Esophagus squamous epithelium (tissue), 5 donors: ENCODE measurements around the gene BARHL1. TPM values are rescaled to one million over a fixed set of nuclear protein-coding genes. Genes with fewer than 3 reads are reported as not detected.

Source experiments
- DNase-seq: peaks from one replicate; lab custom pipeline; 2025; lab: John Stamatoyannopoulos, UW
- H3K27ac ChIP-seq, 4 donors: fragments of 200-600 bp; sonication (generic); one replicate each; pipeline ENCODE4 v1.5.1; 2016 to 2019; ENCODE audit warnings: mild to moderate bottlenecking in 1 of 4
- H3K27me3 ChIP-seq, 4 donors: fragments of 200-600 bp; sonication (generic); 1 replicate in 3 of 4; 2 replicates in 1 of 4; pipeline versions ENCODE4 v1.5.1 to v1.6.0; 2017 to 2021; ENCODE audit warnings: antibody characterized with exemption in 1 of 4
- H3K36me3 ChIP-seq, 3 donors: fragments of 200-600 bp; sonication (generic); one replicate each; pipeline ENCODE4 v1.5.1; 2016 to 2019
- H3K4me1 ChIP-seq, 3 donors: fragments of 200-600 bp; sonication (generic); one replicate each; pipeline ENCODE4 v1.5.1; 2017 to 2019
- H3K4me3 ChIP-seq, 4 donors: fragments of 200-600 bp; sonication (generic); 1 replicate in 3 of 4; 2 replicates in 1 of 4; pipeline ENCODE4 v1.5.1; 2016 to 2019; ENCODE audit warnings: mild to moderate bottlenecking in 2 of 4, moderate library complexity in 1 of 4
- H3K9me3 ChIP-seq, 3 donors: fragments of 200-600 bp; sonication (generic); one replicate each; pipeline ENCODE4 v1.5.1; 2016 to 2019
- POLR2A ChIP-seq, 4 donors: fragments of 450-650 bp; IDR thresholded peaks; one replicate each; pipeline ENCODE4 v1.6.1; 2017; ENCODE audit warnings: antibody characterized with exemption in 4 of 4, mild to moderate bottlenecking in 4 of 4, moderate library complexity in 3 of 4
- WGBS, 2 donors: methylation state at CpG; one replicate each; pipeline ENCODE4 v1.1.5; 2018; 5-methylcytosine and 5-hydroxymethylcytosine counted together
- intact Hi-C: fragments of 100-400 bp; cut with DNase I; formaldehyde crosslinking; loops from one replicate; pipeline ENCODE4 v1.15.0; 2022
- total RNA-seq, 4 donors: library from RNA; depleted of rRNA; stranded (reverse); fragments of >200 nt; gene quantifications; one replicate each; pipeline ENCODE4 v1.1.0, GENCODE V29; 2016
- TF ChIP-seq, protein P1 (sequence below), 6 experiments: fragments of 450-650 bp in 4 of 6; fragments of 200-600 bp in 2 of 6; sonication (generic) in 2 of 6; IDR thresholded peaks; one replicate each; pipeline ENCODE4 v1.5.1; 2016 to 2019; ENCODE audit warnings: antibody characterized with exemption in 6 of 6, mild to moderate bottlenecking in 4 of 6, moderate library complexity in 4 of 6
- donor health status: DM: yes; HTN: yes; CAD: no.

The BARHL1 gene
- total RNA-seq, 4 donors from 2014 or later: not detected

DNA sequence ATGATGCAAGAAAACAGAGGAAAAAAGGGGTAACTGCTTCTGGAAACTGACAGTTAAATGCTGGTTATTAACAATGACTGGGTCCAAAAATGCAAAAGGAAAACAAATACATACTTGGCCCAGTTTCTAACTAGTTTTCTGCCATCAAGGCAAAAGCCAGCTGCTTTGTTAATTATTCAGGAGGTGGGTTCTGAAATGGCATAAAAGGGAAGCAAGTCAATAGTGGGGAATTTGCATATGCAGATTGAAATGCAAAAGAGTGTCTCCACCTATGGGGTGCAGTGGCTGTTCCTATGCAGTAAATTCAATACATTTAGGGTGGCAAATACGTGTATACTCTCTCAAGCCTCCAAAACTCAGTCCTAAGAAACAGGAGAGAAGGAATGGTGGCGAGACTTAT, 33.4 kb downstream of the BARHL1 start:
- 88 to 90% methylated on average over 2 of the region's 2 CpGs for WGBS, 2 donors
- Histone ChIP-seq H3K27me3 (no peaks in the 10 kb centered on the region), H3K36me3 (peaks cover 4 to 99% (median 16%) of the 10 kb centered on the region in 3 donors), H3K4me3 (no peak overlapping the region), H3K27ac (no peak overlapping the region), H3K4me1 (no peaks in the 10 kb centered on the region), H3K9me3 (no peaks in the 10 kb centered on the region)
- TF ChIP-seq POLR2A (IDR thresholded peaks at IDR 0.05): no peak
- TF ChIP-seq, protein P1, sequence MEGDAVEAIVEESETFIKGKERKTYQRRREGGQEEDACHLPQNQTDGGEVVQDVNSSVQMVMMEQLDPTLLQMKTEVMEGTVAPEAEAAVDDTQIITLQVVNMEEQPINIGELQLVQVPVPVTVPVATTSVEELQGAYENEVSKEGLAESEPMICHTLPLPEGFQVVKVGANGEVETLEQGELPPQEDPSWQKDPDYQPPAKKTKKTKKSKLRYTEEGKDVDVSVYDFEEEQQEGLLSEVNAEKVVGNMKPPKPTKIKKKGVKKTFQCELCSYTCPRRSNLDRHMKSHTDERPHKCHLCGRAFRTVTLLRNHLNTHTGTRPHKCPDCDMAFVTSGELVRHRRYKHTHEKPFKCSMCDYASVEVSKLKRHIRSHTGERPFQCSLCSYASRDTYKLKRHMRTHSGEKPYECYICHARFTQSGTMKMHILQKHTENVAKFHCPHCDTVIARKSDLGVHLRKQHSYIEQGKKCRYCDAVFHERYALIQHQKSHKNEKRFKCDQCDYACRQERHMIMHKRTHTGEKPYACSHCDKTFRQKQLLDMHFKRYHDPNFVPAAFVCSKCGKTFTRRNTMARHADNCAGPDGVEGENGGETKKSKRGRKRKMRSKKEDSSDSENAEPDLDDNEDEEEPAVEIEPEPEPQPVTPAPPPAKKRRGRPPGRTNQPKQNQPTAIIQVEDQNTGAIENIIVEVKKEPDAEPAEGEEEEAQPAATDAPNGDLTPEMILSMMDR (IDR thresholded peaks at IDR 0.05): no peak
- intact Hi-C loops: no loop called here
- no peak for DNase-seq

DNA sequence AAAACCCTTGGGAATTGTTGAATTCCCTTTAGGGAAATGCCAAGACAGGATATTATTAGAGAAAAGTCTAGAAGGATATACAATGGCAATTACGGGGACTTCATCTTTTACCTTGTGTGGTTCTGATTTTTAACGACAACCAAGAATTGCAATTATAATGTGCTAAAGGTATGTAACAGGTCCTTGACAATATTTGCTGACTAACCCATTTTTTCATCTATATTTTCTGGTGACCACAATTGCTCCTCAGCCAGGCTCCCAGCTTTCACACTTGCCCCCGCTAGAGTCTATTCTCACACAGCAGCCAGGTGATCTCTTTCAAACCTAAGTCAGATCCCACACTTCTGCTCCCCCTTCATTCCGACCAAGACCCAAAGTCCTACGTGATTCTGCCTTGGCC, 34.3 kb downstream of the BARHL1 start:
- Histone ChIP-seq H3K27me3 (no peaks in the 10 kb centered on the region), H3K36me3 (peaks cover 4 to 99% (median 10%) of the 10 kb centered on the region in 3 donors), H3K4me1 (no peaks in the 10 kb centered on the region), H3K27ac (no peak overlapping the region), H3K9me3 (no peaks in the 10 kb centered on the region), H3K4me3 (no peak overlapping the region)
- WGBS, 2 donors: 91 to 97% methylated on average over 5 of the region's 5 CpGs
- TF ChIP-seq, protein P1 (IDR thresholded peaks at IDR 0.05): no peak
- TF ChIP-seq POLR2A (IDR thresholded peaks at IDR 0.05): no peak
- DNase-seq: no peak
- intact Hi-C loops: no loop called here

DNA sequence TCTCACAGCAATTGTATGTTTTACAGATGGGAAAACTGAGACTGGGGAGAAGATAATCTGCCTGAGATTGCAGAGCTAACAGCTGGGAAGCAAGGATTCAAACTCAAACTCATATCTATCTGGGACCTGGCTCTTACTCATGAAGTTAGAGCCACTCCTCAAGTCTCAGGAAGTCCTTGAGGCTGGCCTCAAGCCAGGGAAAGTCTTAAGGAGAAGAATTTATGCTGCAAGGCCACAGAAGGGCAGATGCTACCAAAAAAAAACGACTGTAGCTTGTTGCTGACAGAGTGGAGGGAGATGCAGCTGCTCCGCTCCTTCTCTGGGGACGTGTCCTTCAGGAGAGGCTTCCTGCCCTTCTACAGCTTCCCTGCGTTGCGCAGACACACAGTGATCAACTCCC, 39.8 kb downstream of the BARHL1 start:
- Histone ChIP-seq H3K4me3 (no peak overlapping the region), H3K4me1 (no peaks in the 10 kb centered on the region), H3K9me3 (no peaks in the 10 kb centered on the region), H3K36me3 (peaks cover 4 to 96% (median 13%) of the 10 kb centered on the region in 3 donors), H3K27ac (no peak overlapping the region), H3K27me3 (no peaks in the 10 kb centered on the region)
- no peak for DNase-seq
- WGBS, 2 donors: 62 to 74% methylated on average over 5 of the region's 5 CpGs
- intact Hi-C loops: no loop called here
- TF ChIP-seq, protein P1 (IDR thresholded peaks at IDR 0.05): no peak

DNA sequence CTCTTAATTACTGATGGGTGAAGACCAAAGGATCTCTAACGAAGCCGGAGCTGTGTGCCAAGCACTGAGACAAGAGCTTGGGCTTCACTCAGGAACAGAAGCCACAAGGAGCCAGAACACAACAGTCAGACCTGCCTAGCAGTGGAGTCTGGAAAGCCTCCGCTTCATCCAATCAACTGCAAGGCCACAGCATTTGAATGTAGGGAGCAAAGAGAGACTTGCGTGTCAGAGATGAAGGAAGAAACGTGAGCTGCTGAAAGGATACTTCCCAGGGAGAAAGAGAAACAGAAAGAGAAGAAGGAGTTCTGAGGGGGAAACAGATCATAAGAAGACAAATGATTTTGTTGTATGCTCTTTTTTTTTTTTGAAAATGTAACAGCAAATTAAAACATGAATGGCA, 43.9 kb downstream of the BARHL1 start:
- Histone ChIP-seq H3K4me1 (no peaks in the 10 kb centered on the region), H3K4me3 (no peak overlapping the region), H3K27me3 (no peaks in the 10 kb centered on the region), H3K36me3 (peaks cover 0 to 97% (median 17%) of the 10 kb centered on the region in 3 donors), H3K9me3 (no peaks in the 10 kb centered on the region), H3K27ac (no peak overlapping the region)
- TF ChIP-seq, protein P1 (IDR thresholded peaks at IDR 0.05): no peak
- TF ChIP-seq POLR2A (IDR thresholded peaks at IDR 0.05): no peak
- intact Hi-C loops: no loop called here
- no peak for DNase-seq
- 79 to 80% methylated on average over 4 of the region's 5 CpGs for WGBS, 2 donors

DNA sequence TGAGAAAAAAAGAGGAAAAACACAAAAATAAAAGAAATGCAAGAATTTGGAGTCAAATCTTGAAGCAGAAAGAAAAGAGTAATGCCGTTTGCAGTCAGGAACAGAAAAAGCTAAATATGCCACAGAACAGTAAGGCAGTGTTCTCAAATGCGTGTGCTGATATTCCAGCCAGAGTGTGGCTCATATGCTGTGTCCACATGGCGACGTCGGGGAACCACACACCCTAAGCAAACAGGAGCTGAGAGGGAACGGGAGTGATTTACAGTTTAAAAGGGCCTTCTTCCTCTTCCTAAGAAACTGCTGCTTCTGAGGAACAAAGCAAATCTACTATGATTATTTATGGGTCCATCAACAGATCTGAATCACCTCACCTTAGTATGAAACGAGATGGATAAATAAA, 44.7 kb downstream of the BARHL1 start:
- Histone ChIP-seq H3K9me3 (no peaks in the 10 kb centered on the region), H3K27me3 (no peaks in the 10 kb centered on the region), H3K4me1 (no peaks in the 10 kb centered on the region), H3K36me3 (peaks cover 0 to 95% (median 17%) of the 10 kb centered on the region in 3 donors), H3K27ac (no peak overlapping the region), H3K4me3 (no peak overlapping the region)
- intact Hi-C loops: no loop called here
- DNase-seq: no peak
- 70 to 89% methylated on average over 7 of the region's 7 CpGs for WGBS, 2 donors
- TF ChIP-seq, protein P1 (IDR thresholded peaks at IDR 0.05): no peak
- no peak for TF ChIP-seq POLR2A (IDR thresholded peaks at IDR 0.05)
